ENCODE data around the gene OSBPL5. TPM values are rescaled to one million over a fixed set of nuclear protein-coding genes. Genes with fewer than 3 reads are reported as not detected.

Gene OSBPL5
- total RNA-seq, 2 experiments from 2014 or later: 0.63 to 2.7 TPM

DNA sequence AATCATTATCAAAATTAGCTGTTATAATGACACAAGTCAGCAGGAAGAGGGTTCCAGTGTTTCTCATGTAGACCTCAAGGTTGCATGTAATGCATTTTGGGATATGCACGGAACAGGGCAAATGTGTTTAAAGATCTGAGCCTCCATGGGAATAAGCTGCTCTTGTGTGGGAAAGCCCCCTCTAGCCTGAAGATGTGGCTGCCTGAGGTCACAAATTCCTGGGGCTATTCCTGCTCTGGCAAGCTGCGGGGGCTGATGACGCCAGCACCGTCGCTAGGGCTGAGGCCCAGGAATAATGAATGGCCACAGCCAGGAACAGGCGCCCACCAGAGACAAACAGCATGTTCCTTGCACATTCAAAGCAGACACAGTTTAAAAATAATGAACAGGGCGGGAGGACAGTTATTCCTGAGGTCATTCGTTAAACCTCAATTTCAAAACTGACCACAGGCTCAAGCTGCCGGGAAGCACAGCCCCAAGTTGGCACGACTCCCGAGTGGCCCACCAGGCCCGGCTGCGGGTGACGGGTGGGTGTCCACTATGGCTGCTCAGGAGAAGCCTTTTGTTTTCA, 11.7 kb downstream of the OSBPL5 start:
- no peaks in the 10 kb centered on the region for H3K9me3 ChIP-seq (ENCODE audit: low read length)
- no peaks in the 10 kb centered on the region for H4K20me1 ChIP-seq (ENCODE audit: insufficient read depth, low read length)
- peaks cover 12% of the 10 kb centered on the region for H3K4me1 ChIP-seq (ENCODE audit: insufficient read depth, low read length, poor library complexity, severe bottlenecking)
- no peaks in the 10 kb centered on the region for H3K36me3 ChIP-seq (ENCODE audit: insufficient read depth, low read length)
- H3K4me3 ChIP-seq (ENCODE audit: low read depth, low read length, poor library complexity, severe bottlenecking): no peak overlapping the region
- no peaks in the 10 kb centered on the region for H3K9me2 ChIP-seq (ENCODE audit: insufficient read depth, low read length)
- H3K79me2 ChIP-seq (ENCODE audit: insufficient read depth, low read depth, low read length): no peaks in the 10 kb centered on the region
- CTCF ChIA-PET (ENCODE audit: unreplicated experiment): no interaction called here
- no peak overlapping the region for H3K27ac ChIP-seq (ENCODE audit: low read depth, low read length, poor library complexity, severe bottlenecking)
- H3K4me2 ChIP-seq (ENCODE audit: low read length): no peak overlapping the region
- no peak overlapping the region for H2AFZ ChIP-seq (ENCODE audit: low read length)
- DNase-seq (ENCODE audit: low spot score): no peak
- intact Hi-C loops (cut with micrococcal nuclease; ENCODE audit: unreplicated experiment): no loop called here
- BruUV-seq (replicated peaks): no TSS peak
- POLR2A ChIA-PET: no interaction called here
- TF ChIP-seq EZH2phosphoT487 (IDR thresholded peaks at IDR 0.05; ENCODE audit: borderline replicate concordance, low read depth, low read length): no peak
- TF ChIP-seq, protein P1, sequence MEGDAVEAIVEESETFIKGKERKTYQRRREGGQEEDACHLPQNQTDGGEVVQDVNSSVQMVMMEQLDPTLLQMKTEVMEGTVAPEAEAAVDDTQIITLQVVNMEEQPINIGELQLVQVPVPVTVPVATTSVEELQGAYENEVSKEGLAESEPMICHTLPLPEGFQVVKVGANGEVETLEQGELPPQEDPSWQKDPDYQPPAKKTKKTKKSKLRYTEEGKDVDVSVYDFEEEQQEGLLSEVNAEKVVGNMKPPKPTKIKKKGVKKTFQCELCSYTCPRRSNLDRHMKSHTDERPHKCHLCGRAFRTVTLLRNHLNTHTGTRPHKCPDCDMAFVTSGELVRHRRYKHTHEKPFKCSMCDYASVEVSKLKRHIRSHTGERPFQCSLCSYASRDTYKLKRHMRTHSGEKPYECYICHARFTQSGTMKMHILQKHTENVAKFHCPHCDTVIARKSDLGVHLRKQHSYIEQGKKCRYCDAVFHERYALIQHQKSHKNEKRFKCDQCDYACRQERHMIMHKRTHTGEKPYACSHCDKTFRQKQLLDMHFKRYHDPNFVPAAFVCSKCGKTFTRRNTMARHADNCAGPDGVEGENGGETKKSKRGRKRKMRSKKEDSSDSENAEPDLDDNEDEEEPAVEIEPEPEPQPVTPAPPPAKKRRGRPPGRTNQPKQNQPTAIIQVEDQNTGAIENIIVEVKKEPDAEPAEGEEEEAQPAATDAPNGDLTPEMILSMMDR (conservative IDR thresholded peaks at IDR 0.05; ENCODE audit: low read length): no peak

GRCh38 chr11:3152471-3153110, 12.5 kb downstream of the OSBPL5 start:
- CTCF ChIA-PET (ENCODE audit: unreplicated experiment): no interaction called here
- H4K20me1 ChIP-seq (ENCODE audit: insufficient read depth, low read length): no peaks in the 10 kb centered on the region
- no peaks in the 10 kb centered on the region for H3K36me3 ChIP-seq (ENCODE audit: insufficient read depth, low read length)
- H3K4me2 ChIP-seq (ENCODE audit: low read length): no peak overlapping the region
- DNase-seq (ENCODE audit: low spot score): no peak
- H3K9me2 ChIP-seq (ENCODE audit: insufficient read depth, low read length): no peaks in the 10 kb centered on the region
- H3K79me2 ChIP-seq (ENCODE audit: insufficient read depth, low read depth, low read length): no peaks in the 10 kb centered on the region
- no peaks in the 10 kb centered on the region for H3K9me3 ChIP-seq (ENCODE audit: low read length)
- POLR2A ChIA-PET: no interaction called here
- no peak overlapping the region for H3K27ac ChIP-seq (ENCODE audit: low read depth, low read length, poor library complexity, severe bottlenecking)
- peaks cover 12% of the 10 kb centered on the region for H3K4me1 ChIP-seq (ENCODE audit: insufficient read depth, low read length, poor library complexity, severe bottlenecking)
- H3K4me3 ChIP-seq (ENCODE audit: low read depth, low read length, poor library complexity, severe bottlenecking): no peak overlapping the region
- no peak overlapping the region for H2AFZ ChIP-seq (ENCODE audit: low read length)
- intact Hi-C loops (cut with micrococcal nuclease; ENCODE audit: unreplicated experiment): no loop called here
- TF ChIP-seq, protein P1 (conservative IDR thresholded peaks at IDR 0.05; ENCODE audit: low read length): no peak
- no peak for TF ChIP-seq EZH2phosphoT487 (IDR thresholded peaks at IDR 0.05; ENCODE audit: borderline replicate concordance, low read depth, low read length)
- BruUV-seq (replicated peaks): no TSS peak

DNA sequence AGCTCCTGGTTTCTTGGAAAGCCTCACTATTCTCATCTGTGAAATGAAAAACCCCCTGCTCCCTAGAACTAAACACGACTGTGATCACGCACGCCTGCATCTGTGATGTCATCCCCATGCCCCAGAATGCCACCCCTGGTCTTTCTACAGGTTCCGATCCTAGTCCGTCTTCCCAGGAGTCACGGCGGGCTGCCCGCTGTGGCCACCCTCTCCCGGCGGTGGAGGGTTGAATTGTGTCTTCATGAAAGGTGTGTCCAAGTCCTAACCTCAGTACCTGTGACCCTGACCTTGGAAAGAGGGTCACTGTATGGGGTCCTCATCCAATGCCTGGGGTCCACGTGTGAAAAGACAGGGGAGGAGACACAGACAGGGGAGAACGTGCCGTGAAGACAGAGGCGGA, 14.4 kb downstream of the OSBPL5 start:
- intact Hi-C loops (cut with micrococcal nuclease; ENCODE audit: unreplicated experiment): no loop called here
- CTCF ChIA-PET (ENCODE audit: unreplicated experiment): no interaction called here
- POLR2A ChIA-PET: no interaction called here

More for the DNA sequence above, 14.4 kb downstream of the OSBPL5 start:
- no peaks in the 10 kb centered on the region for H3K9me3 ChIP-seq (ENCODE audit: low read length)
- no TSS peak for BruUV-seq (replicated peaks)
- no peaks in the 10 kb centered on the region for H3K9me2 ChIP-seq (ENCODE audit: insufficient read depth, low read length)
- no peak overlapping the region for H3K4me3 ChIP-seq (ENCODE audit: low read depth, low read length, poor library complexity, severe bottlenecking)
- no peaks in the 10 kb centered on the region for H3K36me3 ChIP-seq (ENCODE audit: insufficient read depth, low read length)
- DNase-seq (ENCODE audit: low spot score): no peak
- H2AFZ ChIP-seq (ENCODE audit: low read length): no peak overlapping the region
- H3K4me2 ChIP-seq (ENCODE audit: low read length): no peak overlapping the region
- no peaks in the 10 kb centered on the region for H3K79me2 ChIP-seq (ENCODE audit: insufficient read depth, low read depth, low read length)
- H3K4me1 ChIP-seq (ENCODE audit: insufficient read depth, low read length, poor library complexity, severe bottlenecking): no peaks in the 10 kb centered on the region
- no peak for TF ChIP-seq EZH2phosphoT487 (IDR thresholded peaks at IDR 0.05; ENCODE audit: borderline replicate concordance, low read depth, low read length)
- H3K27ac ChIP-seq (ENCODE audit: low read depth, low read length, poor library complexity, severe bottlenecking): no peak overlapping the region
- H4K20me1 ChIP-seq (ENCODE audit: insufficient read depth, low read length): no peaks in the 10 kb centered on the region

Measured in OCI-LY7 (cell line).